Fibroblast of skin of back (primary cell): ENCODE measurements around the gene FGF2.
"Not testable (repeated sequence)": the region's sequence is repeated elsewhere in the genome, so short reads cannot be mapped to it uniquely, and the experiment has no call there.

ENCODE experiments used
- DNase-seq: peaks from one replicate; pipeline ENCODE4 v3.0.0-alpha.2; 2013

Gene FGF2

DNA sequence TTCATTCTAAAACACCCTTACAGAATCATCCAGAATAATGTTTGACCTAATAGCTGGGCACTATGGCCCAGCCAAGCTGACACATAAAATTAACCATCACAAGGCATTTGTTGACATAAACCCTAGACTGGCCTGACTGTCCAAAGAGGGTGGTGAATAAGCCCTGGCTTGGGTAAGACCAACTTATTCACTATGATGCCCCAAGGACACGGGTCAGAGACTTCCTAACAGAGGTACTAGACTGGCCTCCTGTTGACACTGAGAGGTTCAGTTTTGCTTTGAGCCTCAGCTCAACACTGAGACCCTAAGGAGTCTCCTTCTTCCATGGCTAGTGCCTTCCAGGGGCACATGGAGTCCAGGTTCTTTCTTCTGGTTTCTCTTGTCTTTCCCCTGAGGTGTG is 21.3 kb downstream of the FGF2 start:
- no peak for DNase-seq

DNA sequence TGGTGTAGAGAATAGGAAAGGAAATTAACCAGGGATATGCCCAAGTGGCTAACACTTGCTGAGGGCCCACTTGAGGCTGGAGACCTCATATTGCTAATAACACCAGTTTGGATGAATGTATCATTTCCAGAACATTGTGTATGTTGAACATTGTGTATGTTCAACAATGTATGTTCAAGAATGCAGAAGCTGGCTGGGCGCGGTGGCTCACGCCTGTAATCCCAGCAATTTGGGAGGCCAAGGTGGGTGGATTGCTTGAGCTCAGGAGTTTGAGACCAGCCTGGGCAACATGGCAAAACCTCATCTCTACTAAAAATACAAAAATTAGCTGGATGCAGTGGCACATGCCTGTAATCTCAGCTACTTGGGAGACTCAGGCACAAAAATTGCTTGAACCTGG is 23.2 kb downstream of the FGF2 start:
- DNase-seq = not testable (repeated sequence)

DNA sequence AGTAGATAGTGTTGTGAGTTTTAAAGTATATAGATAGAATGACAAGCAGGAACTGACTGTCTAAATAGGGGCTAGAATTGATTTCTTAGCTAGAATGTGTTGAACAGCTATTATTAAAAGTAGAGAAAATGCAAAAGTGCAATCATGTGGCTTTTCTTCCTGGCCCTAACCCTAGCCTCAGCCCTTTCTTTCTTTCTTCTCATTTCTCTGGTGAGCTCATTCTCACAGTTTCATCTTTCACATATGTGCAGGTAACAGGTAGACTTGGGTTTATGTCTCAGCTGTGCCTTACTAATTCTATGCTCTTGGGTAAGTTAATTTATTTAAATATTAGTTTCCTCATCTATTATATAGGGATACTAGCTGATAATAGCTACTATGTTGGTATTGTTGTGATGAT is 24.9 kb downstream of the FGF2 start:
- no peak for DNase-seq

DNA sequence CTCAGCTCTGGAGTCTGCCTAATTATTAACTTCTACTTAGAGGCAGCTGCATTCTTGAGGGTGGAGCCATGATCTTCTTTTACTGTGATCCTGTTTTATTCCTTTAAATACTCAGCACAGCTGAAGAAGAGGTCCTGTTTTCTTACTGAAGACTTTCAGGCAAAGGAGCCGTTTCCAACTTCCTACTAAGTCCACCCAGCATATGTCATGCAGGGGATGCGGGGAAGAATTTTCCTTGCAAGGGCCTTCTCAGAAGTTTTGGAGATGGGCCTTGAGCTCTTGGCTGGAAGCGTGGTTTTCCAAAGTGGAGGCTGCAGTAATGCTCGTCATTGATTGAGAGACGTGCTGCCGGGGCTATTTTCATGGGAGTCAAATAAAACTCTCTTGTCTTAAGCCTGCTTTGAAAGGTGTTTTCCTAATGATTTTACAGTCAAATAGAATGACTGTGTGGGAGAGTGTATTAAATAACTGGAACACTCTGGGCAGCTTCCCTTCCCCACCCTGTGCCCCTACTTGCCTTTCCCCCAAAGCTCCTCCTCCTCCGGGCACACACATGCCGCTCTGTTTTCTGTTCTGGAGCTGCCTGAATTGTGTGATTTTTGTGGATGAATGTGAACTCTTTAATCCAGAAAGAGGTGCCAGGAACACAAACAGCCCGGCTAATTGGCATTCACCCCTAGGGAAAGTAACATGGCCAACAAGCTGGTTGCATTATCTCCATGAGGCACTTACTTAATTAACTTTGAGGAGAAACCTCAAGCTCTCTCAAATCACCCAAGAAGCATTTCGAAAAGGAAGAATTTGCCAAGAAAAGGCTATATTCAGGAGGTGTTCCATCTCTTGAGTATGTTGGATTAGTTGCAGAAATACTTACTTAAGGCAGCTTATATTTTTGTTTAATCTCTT is 28.1 kb downstream of the FGF2 start:
- no peak for DNase-seq

DNA sequence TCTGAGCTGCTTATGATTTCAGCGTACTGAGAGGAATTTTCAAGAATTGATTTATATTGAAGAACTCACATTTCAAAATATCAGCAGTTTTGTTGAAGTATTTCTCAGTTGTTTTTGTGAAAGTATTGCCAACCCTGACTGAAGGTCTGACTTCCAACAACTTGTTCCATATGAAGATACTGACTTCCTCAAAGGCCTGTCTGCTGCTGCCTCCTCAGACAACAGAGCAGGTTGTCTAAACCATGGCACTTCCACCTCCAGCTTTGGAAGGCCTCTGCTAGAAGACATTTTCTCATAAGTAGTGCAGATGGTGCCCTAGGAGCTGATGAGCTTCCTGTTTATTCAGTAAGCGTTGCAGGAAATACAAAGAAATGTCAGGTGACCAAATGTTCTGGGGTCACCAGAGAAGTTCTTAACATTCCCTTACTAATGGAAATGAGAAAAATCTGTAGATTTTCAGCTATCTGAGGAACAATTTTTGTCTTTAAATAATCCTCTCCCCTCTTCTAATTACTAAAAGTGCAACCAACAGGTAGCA is 28.8 kb downstream of the FGF2 start:
- DNase-seq = no peak

DNA sequence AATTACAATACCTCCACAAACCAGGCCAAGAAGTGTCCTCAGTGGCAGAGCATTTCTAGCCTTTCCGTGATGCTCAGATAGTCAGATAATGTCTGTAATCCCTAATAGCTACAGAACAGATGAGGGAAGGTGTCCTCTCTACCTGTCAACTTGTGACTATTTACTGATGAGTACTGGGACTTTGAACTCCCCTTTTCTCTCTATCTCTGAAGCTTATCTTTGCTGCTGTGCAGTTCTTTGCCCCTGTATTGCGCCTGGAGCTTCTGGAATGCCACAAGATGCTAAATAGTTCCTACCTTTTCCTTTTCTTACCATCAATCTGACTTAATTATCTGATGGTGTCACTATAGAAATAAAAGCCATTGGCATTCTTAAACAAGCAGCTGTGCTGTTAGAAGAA is 30.5 kb downstream of the FGF2 start:
- DNase-seq = no peak

DNA sequence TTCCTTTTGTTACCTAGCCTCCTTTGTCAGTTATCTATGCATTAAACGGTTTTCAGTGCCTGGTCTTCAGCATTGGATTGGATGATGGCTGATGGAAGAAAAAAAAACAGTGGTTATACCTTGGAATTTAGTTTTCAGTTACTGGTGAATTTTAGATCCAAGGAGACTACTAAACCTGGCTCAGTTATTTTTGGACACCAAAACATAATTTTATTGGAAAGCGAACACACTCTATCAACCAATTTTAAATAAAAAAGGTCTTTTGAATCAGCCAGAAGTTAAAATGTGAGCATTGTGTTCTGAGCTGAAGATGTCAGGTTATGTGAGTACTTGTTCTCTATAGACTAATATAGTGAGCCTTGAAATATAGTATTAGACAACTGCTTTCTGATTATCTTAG is 32.1 kb downstream of the FGF2 start:
- no peak for DNase-seq

DNA sequence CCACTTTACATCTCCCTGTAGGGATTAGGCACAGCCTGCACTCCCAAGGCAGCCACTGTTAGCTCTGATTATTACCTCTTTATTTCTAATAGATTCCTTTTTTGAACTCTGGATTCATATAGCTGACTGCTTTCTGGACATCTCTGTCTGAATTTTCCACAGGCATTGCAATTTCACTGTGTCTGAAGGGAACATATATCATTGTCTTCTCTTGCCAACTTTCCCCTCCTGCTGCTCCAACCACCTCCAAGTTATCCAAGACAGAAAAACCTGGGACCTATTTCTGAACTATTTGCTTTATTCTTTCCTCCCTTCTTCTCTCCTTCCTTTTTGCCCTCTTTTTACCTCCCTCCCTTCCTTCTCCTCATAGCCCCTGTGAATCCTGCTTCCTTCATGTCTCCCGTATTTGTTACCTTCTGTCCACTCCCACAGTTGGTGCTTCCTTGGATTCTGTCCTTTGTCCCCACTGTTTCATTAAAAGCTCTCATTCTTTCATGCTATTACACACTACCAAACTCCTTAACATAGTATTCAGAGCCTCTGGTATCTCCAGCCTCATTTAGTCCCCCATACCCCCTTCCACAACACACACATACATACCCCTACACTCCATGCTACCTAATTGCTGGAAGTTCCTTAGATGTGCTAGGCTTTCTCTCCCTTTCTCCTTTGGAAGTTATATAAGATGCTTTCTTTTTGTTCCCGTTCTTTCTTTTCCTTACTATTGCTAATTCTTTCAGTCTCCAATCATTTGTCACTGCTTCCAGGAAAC is 34.7 kb downstream of the FGF2 start:
- DNase-seq = no peak

DNA sequence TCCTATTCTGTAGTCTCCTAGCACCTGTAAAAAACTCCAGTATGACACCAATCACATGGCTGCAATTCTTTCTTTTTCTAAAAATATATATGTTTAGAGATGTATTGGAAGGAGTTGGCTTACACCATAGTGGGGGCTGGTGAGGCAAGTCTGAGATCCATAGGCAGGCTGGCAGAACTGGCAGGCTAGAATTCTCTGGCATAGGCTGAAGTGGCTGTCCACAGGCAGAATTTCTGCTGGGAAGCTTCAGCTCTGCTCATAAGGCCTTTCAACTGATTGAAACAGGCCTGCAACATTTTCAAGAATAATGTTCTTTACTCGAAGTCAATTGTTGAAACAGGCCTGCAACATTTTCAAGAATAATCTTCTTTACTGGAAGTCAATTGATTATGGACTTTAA is 37.0 kb downstream of the FGF2 start:
- no peak for DNase-seq

DNA sequence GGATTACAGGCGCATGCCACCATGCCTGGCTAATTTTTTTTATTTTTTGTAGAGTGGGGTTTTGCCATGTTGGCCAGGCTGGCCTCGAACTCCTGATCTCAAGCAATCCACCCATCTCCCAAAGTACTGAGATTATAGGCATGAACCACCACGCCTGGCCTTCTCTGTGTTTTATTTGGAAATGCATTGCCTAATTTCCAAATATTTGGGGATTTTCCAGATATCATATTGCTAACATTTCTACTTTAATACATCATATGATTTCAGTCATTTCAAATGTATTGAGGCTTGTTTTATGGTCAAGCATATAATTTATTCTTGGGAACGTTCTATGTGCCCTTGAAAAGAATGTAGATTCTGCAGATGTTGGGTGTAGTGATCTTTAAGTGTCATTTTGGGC is 38.8 kb downstream of the FGF2 start:
- DNase-seq = no peak

DNA sequence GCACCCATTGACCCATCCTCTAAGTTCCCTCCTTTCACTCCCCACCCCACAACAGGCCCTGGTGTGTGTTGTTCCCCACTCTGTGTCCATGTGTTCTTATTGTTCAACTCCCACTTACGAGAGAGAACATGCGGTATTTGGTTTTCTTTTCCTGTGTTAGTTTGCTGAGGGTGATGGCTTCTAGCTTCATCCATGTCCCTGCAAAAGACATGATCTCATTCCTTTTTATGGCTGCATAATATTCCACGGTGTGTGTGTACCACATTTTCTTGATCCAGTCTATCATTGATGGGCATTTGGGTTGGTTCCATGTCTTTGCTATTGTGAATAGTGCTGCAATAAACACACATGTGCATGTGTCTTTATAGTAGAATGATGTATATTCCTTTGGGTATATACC is 41.6 kb downstream of the FGF2 start:
- DNase-seq = not testable (repeated sequence)

DNA sequence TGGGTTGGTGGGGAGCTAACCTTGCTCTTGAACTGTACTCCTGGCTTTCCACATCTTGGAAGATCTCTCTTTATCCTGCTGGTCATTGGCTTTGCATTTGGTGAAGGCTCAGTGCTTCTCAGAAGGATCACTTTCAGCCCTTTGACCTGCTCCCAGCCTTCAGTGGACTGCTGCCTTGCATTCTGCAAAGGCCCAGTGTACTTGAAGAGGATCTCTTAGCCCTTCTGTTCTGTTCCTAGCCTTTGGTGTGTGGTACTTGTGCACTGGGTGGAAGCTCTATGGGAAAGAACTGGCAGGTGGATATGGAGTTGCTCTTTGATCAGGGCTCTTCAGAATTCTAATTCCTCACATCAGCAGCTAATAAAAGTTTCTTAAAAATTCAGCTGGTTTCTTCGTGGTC is 46.5 kb downstream of the FGF2 start:
- DNase-seq = no peak

DNA sequence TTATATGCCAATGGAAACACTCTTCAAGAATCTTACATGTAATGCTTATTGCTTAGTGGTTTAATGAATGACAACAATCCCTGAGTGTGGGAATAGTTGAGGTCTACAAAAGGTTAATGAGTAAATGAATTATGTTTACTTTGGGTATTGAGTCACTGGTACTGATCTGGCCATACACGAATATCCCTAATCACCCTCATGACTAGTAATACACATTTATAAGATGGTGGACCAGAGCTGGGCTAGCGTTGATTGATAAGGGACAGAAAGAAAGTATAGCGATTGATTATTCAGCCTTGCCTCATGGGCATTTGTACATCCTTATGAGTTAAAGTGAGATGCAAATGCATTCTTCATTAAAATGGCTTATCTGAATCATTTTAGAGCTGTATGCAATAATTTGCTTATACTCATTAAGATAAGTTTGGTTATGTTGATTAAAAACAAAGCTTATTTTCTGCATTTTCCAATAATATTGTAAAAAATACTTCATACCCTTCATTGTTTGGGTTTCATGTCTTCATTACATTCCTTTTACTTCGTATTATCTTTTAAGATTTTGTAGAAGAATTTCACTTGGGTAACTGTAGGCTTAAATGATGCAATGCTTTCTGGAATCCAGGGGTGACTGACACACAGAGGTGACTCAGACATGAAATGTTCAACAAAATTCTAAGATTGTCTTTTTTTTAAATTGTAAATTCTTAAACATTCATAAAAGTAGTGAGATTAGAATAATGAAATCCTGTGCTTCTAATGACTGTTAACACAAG is 47.4 kb downstream of the FGF2 start:
- peak; percentile 90 for DNase-seq

DNA sequence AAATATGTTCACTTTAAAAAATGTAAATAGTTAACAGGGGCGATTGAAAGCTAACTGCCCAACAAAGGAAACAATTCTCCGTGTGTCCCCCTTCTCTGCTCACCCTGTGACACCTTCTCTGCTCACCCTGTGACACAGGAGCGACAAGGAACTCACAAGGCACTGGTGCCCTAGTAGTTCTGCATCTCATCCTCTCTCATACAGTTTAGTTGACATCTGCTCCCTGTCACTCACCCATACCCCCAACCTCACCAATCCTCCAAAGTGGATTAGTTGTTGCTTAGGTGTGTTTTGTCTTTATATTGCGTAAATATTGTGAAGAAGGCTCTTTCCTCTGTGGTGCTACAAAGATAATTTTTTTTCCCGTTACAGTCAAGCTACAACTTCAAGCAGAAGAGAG is 49.3 kb downstream of the FGF2 start:
- DNase-seq = no peak

DNA sequence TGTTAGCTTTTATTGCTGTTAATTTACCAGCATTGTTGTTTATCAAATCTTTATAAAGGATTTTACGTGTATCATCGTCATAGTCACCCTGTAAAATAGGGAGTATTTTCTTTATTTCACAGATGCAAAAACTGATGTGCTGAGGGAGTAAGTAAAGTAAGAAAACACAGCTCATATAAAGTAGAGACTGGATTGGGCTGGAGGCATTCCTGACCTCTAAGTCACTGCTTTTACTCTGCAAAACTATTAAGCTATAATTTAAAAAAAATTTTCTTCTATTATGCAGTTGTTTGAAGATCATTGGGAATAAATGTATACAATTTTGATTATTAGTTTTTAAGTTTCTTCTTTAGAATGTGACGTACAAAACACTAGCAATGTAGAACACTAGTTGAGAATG is 49.8 kb downstream of the FGF2 start:
- peak; percentile 66 for DNase-seq

DNA sequence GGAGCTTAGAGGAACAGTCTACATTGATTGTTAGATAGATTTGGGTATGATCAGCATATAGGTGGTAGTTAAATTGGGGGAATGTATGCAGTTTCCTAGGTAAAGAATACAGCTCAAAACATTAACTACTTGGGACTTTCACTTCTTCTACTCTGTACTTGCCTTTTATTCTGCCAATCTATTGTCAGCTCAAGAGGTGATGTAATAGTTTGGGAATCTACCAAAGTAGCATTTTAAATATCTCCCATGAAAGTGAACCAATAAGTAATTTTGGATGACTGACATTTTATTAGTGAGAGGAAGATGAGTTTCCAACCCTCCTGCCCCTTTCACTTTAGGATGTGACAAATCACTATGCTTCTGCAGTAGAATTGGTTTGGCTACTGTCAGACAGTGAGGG is 52.4 kb downstream of the FGF2 start:
- DNase-seq = peak; percentile 28

DNA sequence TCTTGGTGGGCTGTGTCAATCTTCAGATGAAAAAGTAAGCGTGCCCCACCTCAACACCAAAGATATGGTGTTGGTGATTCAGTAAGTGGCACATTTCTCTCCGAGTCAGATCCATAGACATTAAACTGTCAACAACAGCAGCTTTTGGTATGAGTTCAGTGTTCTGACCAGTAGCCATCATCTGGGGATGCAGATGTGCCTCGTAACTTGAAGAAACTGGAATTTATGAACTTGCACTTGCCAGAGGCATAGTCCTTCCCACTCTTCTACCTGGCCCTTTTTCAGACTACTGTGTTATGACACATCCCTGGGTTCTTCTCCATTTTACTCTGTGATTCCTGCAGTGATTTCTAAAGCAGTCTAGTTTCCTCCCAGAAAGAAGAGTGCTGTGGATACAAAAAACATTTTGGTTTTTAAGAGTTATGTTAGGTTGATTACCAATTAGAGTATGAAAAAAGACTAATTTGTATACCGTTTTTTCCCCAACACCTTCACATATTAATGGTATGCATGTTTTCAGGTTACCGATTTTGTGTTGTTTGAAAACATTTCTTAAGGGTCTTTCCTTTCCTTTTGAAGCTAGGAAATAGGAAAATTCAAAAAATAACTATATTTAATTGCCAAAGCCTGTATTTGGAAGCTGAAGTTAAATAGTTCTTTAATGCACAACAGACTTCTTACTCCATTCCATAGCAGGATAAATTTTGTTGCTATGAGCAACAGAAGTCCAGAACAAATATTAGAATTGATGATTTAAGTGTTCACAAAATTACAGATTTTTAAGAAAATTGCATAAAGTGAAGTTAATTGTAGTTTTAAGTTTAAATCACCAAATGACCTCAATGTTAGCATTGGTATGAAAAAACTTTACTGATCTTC is 56.5 kb downstream of the FGF2 start:
- no peak for DNase-seq

DNA sequence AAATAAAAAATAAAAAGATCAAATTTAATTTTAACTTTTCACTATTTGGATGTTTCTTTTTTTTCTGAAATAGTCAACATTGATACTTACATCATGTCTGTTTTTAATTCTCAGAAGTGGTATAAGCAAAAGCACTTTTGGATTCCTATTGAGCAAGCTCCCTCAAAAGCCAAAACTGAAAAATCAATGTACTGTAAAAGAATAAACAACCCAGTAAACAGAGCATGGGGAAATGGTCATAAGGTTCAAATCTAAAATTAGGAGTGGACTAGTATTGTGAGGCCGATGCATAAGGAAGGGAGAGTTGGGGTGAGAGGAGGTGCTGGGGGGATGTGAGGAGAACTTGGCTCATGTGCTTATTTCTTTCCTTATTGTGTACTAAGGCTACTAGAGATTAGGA is 57.9 kb downstream of the FGF2 start:
- DNase-seq = no peak

DNA sequence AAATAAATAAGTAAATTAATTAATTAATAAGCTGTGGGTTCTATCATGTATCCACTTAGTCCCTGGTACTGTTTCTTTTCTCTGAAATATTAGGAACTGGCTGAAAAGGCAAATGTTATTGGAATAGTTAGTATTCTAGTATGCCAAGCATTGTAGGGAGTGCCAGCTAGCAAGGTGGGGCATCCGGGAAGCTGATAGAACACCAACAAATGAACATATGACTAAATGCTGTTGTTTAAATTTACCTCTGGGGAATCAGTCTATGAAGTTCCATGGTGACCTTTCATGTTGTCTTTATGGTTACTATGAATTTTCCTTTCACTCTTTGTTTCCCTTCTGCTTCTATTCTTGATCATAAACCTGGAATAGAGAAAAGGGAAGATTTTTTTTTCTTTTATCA is 63.1 kb downstream of the FGF2 start:
- DNase-seq = no peak

DNA sequence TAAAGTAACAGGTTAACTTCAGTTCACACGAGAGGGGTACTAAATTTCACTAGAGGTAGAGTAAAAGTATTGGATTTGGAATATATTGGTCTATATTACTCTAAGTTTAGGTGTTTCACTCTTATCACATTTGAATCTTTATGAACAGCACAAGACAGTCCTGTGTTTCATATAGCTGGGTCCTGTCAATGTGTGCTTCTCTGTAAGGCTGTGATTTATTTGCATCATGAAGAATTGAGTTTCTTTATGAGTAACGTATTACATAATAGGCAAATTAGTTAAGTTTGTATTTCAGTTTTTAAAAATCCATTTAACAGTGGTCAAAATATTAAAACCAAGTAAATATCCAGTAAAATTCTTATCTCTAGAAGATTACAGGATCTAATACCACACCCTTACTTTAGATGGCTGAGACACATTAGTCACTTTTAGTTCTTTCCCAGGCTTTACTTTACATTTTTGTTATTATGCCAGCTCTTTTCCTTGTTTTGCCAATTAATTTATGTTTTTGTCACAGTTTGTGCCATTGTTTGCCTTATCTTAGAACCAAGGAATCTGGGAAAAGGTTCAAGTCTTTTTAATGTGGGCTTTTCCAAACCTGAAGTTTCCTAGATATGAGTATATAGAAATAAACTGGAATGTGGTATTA is 63.6 kb downstream of the FGF2 start:
- peak; percentile 34 for DNase-seq

DNA sequence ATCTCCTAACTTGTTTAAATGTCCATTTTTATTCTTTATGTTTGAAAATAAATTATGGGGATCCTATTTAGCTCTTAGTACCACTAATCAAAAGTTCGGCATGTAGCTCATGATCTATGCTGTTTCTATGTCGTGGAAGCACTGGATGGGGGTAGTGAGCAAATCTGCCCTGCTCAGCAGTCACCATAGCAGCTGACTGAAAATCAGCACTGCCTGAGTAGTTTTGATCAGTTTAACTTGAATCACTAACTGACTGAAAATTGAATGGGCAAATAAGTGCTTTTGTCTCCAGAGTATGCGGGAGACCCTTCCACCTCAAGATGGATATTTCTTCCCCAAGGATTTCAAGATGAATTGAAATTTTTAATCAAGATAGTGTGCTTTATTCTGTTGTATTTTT is 68.2 kb downstream of the FGF2 start:
- DNase-seq = no peak
